NOMO-1 treated with dmso at 0.1 percent for 144 hours (cell line): Measurements from ENCODE around the gene PPP1R2C.
A peak's percentile ranks its signal among the peaks of the same experiment; 100 is the strongest.

Experiments
- DNase-seq: peaks from one replicate; lab custom pipeline; 2025; ENCODE audit not compliant: unreplicated experiment; lab: John Stamatoyannopoulos, UW

Gene PPP1R2C

DNA sequence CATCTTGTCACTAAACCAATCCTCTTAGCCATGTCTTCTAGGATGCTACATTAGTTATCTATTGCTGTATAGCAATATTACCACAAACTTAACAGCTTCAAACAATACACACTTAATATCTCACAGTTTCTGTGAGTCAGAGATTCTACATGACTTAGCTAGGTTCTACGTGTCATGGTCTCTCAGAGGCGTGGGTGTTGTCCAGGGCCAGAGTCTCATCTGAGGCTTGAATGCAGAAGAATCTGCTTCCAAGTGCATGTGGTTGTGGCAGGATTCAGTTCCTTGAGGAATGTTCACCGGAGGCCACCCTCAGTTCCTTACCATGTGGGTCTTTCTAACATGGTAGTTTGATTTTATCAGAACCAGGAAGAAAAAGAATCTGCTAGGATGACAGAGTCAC is 26.4 kb downstream of the PPP1R2C start:
- DNase-seq = no peak

DNA sequence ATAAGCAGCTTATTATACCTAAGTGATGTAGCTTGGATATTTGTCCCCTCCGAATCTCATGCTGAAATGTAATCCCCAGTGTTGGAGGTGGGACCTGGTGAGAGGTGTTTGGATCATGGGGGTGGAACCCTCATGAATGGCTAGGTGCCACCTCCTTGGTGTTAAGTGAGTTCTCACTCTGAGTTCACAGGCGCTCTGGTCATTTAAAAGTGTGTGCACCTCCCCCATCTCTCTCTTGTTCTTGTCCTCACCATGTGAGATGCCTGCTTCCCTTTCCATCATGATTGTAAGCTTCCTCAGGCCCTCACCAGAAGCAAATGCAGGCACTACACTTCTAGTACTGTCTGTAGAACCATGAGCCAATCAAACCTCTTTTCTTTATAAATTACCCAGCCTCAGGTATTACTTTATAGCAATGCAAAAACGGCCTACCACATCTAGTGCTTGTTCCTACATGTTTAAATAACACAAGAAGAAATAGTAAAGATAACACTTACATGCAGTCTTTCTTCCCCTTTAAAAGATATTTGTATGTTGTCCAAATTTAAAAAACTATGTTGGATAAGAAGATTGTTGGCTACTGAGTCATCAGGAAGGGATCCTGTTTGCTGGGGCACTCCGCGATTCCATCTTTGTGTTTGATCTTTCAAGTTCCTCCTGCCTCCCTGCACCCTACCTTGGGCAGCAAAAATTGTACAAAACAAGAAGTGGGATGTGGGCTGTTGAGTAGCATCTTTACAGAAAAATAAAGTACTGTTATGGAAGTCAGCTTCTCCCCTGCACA is 29.7 kb downstream of the PPP1R2C start:
- no peak for DNase-seq

DNA sequence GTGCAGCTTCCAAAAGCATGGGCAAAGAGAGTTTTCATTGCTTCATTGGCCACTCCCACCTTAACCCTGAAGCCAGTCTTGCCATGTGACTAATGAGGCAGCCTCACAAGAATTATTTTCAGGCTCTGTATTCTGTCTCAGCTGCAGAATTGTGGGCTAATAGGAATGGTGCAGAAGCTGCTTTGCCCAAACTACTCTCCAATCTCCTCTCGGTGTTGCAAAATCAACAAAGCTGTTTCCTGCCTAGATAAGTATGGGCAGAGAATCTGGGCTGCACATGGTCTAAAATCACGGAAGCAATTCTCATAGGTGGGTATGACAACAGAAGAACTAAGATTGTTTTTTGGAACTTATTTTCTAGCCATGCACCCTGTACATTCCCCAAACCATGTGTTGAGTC is 31.4 kb downstream of the PPP1R2C start:
- peak; percentile 1 for DNase-seq

DNA sequence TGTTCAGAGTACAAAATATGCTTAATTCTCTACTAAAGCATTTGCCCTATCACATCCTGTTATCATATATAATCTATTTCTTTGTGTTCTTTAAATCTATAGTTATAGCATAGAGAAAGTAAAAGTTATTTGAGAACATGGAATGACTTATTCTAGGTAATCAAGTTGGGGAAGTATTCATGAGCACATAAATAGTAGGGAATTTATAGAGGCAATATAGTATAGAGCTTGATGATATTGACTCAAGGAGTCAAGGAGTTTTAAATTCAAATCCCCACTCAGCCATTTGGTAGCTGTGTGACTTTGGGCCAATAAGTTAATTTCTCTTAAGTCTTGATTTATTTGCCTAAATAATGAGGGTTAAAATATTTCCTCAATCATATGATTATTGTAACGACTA is 37.5 kb downstream of the PPP1R2C start:
- DNase-seq = no peak

DNA sequence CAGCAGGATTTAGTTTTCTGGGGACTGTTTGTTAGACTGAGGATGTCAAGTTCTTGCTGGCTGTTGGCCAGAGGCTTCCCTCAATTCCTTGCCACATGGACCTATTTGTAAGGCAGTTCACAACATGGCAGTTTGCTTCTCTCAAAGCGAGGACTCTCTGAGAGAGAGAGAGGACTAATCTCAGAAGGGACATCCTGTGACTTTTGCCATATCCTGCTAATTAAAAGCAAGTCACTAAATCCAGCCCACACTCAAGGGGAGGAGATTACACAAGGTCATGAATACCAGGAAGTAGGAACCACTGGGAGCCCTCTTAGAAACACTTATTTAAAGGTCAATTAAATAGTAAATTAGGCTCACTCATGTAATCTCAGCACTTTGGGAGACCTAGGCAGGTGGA is 38.2 kb downstream of the PPP1R2C start:
- DNase-seq = no peak

DNA sequence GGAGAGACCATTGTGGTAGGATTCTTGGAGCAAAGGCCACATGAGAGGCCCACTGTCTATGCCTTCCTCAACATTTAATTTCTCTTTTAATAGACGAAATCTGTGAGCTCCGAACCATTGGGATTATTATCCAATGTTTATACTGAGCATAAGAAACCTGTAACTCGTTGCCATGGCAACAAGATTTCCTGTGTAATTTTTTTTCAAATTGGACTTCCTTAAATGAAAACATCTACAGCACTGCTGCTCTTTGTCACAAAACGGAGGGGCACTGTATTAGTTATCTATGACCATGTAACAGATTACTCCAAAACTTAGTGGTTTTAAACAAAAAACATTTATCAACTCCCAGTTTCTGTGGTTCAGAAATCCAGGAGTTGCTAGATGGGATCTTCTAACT is 38.7 kb downstream of the PPP1R2C start:
- DNase-seq = no peak

DNA sequence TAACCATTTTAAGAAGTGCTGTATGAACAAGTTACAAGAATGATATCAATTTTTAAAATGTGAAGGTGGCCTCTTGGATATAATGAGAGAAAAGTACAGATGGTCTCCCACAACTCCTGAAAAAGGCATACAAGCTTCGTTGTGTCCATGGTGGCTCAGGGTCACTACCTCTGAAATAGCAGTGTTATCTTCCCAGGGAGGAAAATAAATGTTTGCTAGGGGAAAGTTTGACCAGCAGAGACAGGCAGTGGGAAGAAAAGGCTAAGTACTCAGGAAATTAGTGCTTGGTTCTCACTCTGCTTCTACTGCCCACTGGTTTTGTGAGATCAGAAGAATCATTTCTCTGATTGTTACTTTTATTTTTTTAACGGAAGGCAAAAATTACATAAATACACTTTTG is 39.4 kb downstream of the PPP1R2C start:
- DNase-seq = no peak

DNA sequence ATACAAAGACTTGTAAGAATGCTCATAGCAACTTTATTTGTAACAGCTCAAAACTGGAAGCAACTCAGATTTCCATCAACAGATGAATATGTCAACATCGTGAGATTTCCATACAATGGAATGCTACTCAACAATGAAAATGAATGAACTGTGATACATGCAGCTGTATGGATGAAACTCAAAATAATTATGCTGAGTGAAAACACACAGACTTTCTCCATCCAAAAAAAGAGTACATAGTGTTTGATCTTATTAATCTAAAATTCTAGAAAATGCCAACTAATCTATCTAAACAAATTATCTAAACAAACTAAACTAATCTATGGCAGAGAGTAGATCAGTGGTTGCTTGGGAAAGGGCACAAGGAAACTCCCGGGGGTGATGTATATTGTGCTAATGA is 42.7 kb downstream of the PPP1R2C start:
- DNase-seq = no peak

DNA sequence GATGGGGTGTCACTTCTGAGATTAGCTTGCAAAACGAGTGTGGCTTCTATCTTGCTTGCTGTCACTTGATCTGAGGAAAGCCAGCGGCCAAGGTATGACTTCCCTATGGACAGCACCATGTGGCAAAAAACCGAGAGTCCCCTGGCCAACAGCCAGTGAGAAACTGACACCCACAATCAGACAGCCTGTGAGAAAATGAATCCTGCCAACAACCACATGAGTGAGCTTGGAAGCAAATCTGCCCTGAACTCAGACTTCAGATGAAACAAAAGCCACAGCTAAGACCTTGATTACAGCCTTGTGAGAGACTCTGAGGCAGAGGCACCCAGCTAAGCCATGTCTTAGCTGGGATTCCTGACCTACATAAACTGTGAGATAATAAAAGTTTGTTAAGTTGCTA is 45.5 kb downstream of the PPP1R2C start:
- no peak for DNase-seq
